Measurements from ENCODE around the gene SAMD14.

SAMD14 gene

GRCh38 chr17:50111673-50112655, 18.0 kb downstream of the SAMD14 start:
- DNase-seq = no peak

- DNase-seq = no peak
These were observed 19.2 kb downstream of the SAMD14 start for GRCh38 chr17:50110591-50111349.

- DNase-seq = no peak
These were observed 20.2 kb downstream of the SAMD14 start for GRCh38 chr17:50109785-50110184.

GRCh38 chr17:50109207-50109606, 20.8 kb downstream of the SAMD14 start:
- no peak for DNase-seq

- DNase-seq = no peak
These were observed 21.4 kb downstream of the SAMD14 start for GRCh38 chr17:50108556-50108955.

- no peak for DNase-seq
These were observed 22.1 kb downstream of the SAMD14 start for GRCh38 chr17:50107790-50108414.

GRCh38 chr17:50106393-50107131, 23.4 kb downstream of the SAMD14 start:
- no peak for DNase-seq

- no peak for DNase-seq
These were observed 24.1 kb downstream of the SAMD14 start for GRCh38 chr17:50105811-50106210.

GRCh38 chr17:50103941-50104340, 26.0 kb downstream of the SAMD14 start:
- DNase-seq = no peak

- no peak for DNase-seq
These were observed 26.7 kb downstream of the SAMD14 start for GRCh38 chr17:50103252-50103651.

- DNase-seq = no peak
These were observed 27.6 kb downstream of the SAMD14 start for GRCh38 chr17:50102164-50102991.

GRCh38 chr17:50101346-50102163, 28.4 kb downstream of the SAMD14 start:
- DNase-seq = no peak

- no peak for DNase-seq
These were observed 29.0 kb downstream of the SAMD14 start for GRCh38 chr17:50100921-50101345.

GRCh38 chr17:50100480-50100883, 29.5 kb downstream of the SAMD14 start:
- no peak for DNase-seq

- DNase-seq = no peak
These were observed 31.0 kb downstream of the SAMD14 start for GRCh38 chr17:50099003-50099402.

GRCh38 chr17:50098583-50098982, 31.4 kb downstream of the SAMD14 start:
- DNase-seq = no peak

GRCh38 chr17:50097926-50098325, 32.0 kb downstream of the SAMD14 start:
- no peak for DNase-seq

- DNase-seq = no peak
These were observed 32.5 kb downstream of the SAMD14 start for GRCh38 chr17:50097455-50097854.

GRCh38 chr17:50096758-50097157, 33.2 kb downstream of the SAMD14 start:
- DNase-seq = no peak

- DNase-seq = no peak
These were observed 33.9 kb downstream of the SAMD14 start for GRCh38 chr17:50096092-50096491.

- no peak for DNase-seq
These were observed 34.3 kb downstream of the SAMD14 start for GRCh38 chr17:50095626-50096037.

All from activated effector memory CD4-positive, alpha-beta T cell treated with anti-CD3 and anti-CD28 coated beads, Interleukin-2, amount 50 U/mL, for 16 hours (primary cell).